RWPE2 (cell line): Measurements from ENCODE around the gene CNOT4.

Experiments
- ATAC-seq: fragments of 200-7000 bp; cut with Tn5 transposase; 3 replicates; pipeline ENCODE4 v1.9.1; 2021; ENCODE audit warnings: low read depth
- DNase-seq: peaks from one replicate; pipeline ENCODE4 v3.0.0-alpha.2; 2020; ENCODE audit warnings: low spot score
- H3K27ac ChIP-seq: fragments of 450-650 bp; 2 replicates; pipeline ENCODE4 v1.5.1; 2017; ENCODE audit warnings: mild to moderate bottlenecking; ENCODE audit not compliant: poor library complexity, severe bottlenecking
- H3K27me3 ChIP-seq: fragments of 250-450 bp; sonication (Bioruptor Pico); 2 replicates; pipeline ENCODE4 v1.5.1; 2021; ENCODE audit warnings: mild to moderate bottlenecking, moderate library complexity; ENCODE audit not compliant: insufficient read depth, poor library complexity, severe bottlenecking
- H3K36me3 ChIP-seq: fragments of 250-450 bp; sonication (Bioruptor Pico); 2 replicates; pipeline ENCODE4 v1.5.1; 2020; ENCODE audit warnings: low read depth, mild to moderate bottlenecking, moderate library complexity
- H3K4me1 ChIP-seq: fragments of 250-450 bp; sonication (Bioruptor Pico); 2 replicates; pipeline ENCODE4 v1.5.1; 2021; ENCODE audit warnings: mild to moderate bottlenecking, moderate library complexity; ENCODE audit not compliant: insufficient read depth, poor library complexity, severe bottlenecking
- H3K4me3 ChIP-seq: fragments of 250-450 bp; sonication (Bioruptor Pico); 2 replicates; pipeline ENCODE4 v1.5.1; 2021; ENCODE audit warnings: mild to moderate bottlenecking, moderate library complexity; ENCODE audit not compliant: severe bottlenecking
- H3K9me3 ChIP-seq: fragments of 250-450 bp; sonication (Bioruptor Pico); 2 replicates; pipeline ENCODE4 v1.5.1; 2021; ENCODE audit warnings: mild to moderate bottlenecking, moderate library complexity; ENCODE audit not compliant: severe bottlenecking
- TF ChIP-seq, protein P1 (sequence below): fragments of 450-650 bp; IDR thresholded peaks from one replicate; pipeline ENCODE4 v1.5.1; 2017; ENCODE audit warnings: mild to moderate bottlenecking, moderate library complexity; ENCODE audit not compliant: poor library complexity, severe bottlenecking

Gene CNOT4

GRCh38 chr7:135391514-135391913 is 118.4 kb downstream of the CNOT4 start:
- TF ChIP-seq, protein P1, sequence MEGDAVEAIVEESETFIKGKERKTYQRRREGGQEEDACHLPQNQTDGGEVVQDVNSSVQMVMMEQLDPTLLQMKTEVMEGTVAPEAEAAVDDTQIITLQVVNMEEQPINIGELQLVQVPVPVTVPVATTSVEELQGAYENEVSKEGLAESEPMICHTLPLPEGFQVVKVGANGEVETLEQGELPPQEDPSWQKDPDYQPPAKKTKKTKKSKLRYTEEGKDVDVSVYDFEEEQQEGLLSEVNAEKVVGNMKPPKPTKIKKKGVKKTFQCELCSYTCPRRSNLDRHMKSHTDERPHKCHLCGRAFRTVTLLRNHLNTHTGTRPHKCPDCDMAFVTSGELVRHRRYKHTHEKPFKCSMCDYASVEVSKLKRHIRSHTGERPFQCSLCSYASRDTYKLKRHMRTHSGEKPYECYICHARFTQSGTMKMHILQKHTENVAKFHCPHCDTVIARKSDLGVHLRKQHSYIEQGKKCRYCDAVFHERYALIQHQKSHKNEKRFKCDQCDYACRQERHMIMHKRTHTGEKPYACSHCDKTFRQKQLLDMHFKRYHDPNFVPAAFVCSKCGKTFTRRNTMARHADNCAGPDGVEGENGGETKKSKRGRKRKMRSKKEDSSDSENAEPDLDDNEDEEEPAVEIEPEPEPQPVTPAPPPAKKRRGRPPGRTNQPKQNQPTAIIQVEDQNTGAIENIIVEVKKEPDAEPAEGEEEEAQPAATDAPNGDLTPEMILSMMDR = no peak
- no peak for ATAC-seq
- Histone ChIP-seq H3K27me3 (no peaks in the 10 kb centered on the region), H3K36me3 (peaks cover 51% of the 10 kb centered on the region), H3K4me3 (no peak overlapping the region), H3K27ac (no peak overlapping the region), H3K4me1 (peaks cover 3% of the 10 kb centered on the region), H3K9me3 (no peaks in the 10 kb centered on the region)
- DNase-seq = no peak

GRCh38 chr7:135390829-135391228 is 119.1 kb downstream of the CNOT4 start:
- H3K4me3 ChIP-seq = no peak overlapping the region
- DNase-seq (no peak), ATAC-seq (no peak)
- H3K4me1 ChIP-seq = peaks cover 5% of the 10 kb centered on the region
- H3K9me3 ChIP-seq = no peaks in the 10 kb centered on the region
- peaks cover 54% of the 10 kb centered on the region for H3K36me3 ChIP-seq
- H3K27me3 ChIP-seq = no peaks in the 10 kb centered on the region
- H3K27ac ChIP-seq = no peak overlapping the region
- TF ChIP-seq, protein P1 = no peak

DNA sequence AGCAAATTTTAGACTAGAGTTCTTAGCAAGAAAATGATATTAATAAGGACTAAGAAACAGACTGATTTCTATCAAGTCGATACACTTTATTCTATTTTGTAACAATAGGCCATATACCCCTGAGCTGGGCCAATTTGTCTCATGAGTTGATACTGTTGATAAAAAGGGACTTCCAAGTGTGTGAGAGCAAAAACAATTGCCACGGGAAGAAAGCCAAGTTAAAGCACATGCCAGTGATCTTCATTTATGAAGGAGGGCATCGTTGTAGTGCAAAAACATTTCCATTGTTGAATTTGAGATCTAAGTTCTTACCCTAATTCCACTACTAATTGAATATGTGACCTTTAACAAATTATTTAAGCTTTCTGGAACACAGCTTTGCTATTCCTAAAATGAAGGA is 119.9 kb downstream of the CNOT4 start:
- Histone ChIP-seq H3K4me3 (no peak overlapping the region), H3K4me1 (peaks cover 5% of the 10 kb centered on the region), H3K36me3 (peaks cover 48% of the 10 kb centered on the region), H3K27ac (no peak overlapping the region), H3K27me3 (no peaks in the 10 kb centered on the region), H3K9me3 (no peaks in the 10 kb centered on the region)
- TF ChIP-seq, protein P1 = no peak
- ATAC-seq (no peak), DNase-seq (no peak)

DNA sequence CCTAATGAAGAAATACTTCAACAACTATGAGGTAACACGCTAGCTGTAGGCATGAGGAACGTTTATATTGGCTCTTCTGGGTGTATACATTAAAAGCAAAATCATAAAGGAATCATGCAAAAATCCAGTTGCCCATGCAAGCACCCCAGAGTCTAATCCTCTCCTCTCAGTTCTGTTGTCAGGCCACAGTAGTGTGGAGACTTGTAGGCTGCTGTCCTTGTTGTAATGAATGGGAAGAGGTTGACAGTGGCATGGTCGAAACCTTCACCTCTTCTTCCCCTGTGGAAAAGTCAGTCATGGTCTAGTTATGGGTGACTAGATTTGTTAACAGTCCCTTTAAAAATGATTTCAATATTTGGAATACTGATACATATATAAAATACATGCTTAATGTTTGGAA is 121.3 kb downstream of the CNOT4 start:
- no peak for ATAC-seq
- H3K36me3 ChIP-seq = peaks cover 35% of the 10 kb centered on the region
- H3K27ac ChIP-seq = no peak overlapping the region
- peaks cover 5% of the 10 kb centered on the region for H3K4me1 ChIP-seq
- DNase-seq = no peak
- TF ChIP-seq, protein P1 = no peak
- H3K27me3 ChIP-seq = no peaks in the 10 kb centered on the region
- H3K4me3 ChIP-seq = no peak overlapping the region
- no peaks in the 10 kb centered on the region for H3K9me3 ChIP-seq

DNA sequence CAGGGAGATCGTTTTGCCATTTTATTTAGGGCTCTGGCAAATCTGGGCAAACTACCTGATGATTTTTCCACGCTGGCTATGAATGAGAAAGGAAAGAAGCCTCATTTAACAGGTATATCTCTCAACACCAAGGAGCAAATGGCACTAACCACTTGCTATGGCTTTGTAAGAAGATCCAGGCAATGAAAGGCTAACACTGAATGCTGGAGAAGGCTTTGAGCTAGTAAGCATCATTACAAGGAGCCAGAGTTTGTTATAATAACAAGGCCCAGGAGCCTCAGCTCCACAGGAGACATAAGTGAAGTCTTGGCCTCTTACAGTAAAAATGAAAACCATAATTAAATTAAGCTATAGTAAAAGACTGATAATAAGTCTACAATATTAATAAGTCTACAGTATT is 123.1 kb downstream of the CNOT4 start:
- Histone ChIP-seq H3K9me3 (no peaks in the 10 kb centered on the region), H3K27me3 (no peaks in the 10 kb centered on the region), H3K27ac (no peak overlapping the region), H3K36me3 (peaks cover 22% of the 10 kb centered on the region; the same call in 1 of the 2 replicates), H3K4me3 (no peak overlapping the region), H3K4me1 (peaks cover 5% of the 10 kb centered on the region)
- TF ChIP-seq, protein P1 = no peak
- ATAC-seq = no peak
- no peak for DNase-seq
